ENCODE measurements around the gene ADI1. TPM values are rescaled to one million over a fixed set of nuclear protein-coding genes. Genes with fewer than 3 reads are reported as not detected.
"Not testable (repeated sequence)": the region's sequence is repeated elsewhere in the genome, so short reads cannot be mapped to it uniquely, and the experiment has no call there.

The ADI1 gene
- total RNA-seq, 2 experiments from 2014 or later: 19.2 to 22.1 TPM

GRCh38 chr2:3493615-3494007 lies 25.7 kb downstream of the ADI1 start:
- Histone ChIP-seq H3K4me3 (ENCODE audit: low read depth, low read length, poor library complexity, severe bottlenecking) (no peak overlapping the region), H3K4me1 (ENCODE audit: insufficient read depth, low read length, poor library complexity, severe bottlenecking) (peaks cover 4% of the 10 kb centered on the region), H3K36me3 (ENCODE audit: insufficient read depth, low read length) (peaks cover 19% of the 10 kb centered on the region; the same call in 1 of the 2 replicates), H3K79me2 (ENCODE audit: insufficient read depth, low read depth, low read length) (no peaks in the 10 kb centered on the region), H4K20me1 (ENCODE audit: insufficient read depth, low read length) (no peaks in the 10 kb centered on the region), H3K27ac (ENCODE audit: low read depth, low read length, poor library complexity, severe bottlenecking) (no peak overlapping the region), H3K9me2 (ENCODE audit: insufficient read depth, low read length) (no peaks in the 10 kb centered on the region), H2AFZ (ENCODE audit: low read length) (no peak overlapping the region), H3K9me3 (ENCODE audit: low read length) (no peaks in the 10 kb centered on the region), H3K4me2 (ENCODE audit: low read length) (no peak overlapping the region)
- ChIA-PET CTCF (ENCODE audit: unreplicated experiment) (no interaction called here), POLR2A (interaction anchor here (0.6 to 0.9 kb wide), 2 partner anchors 20 to 149 kb away, joined by 3 to 4 read pairs; no protein-coding TSS in a partner anchor)
- intact Hi-C loops (cut with micrococcal nuclease; ENCODE audit: unreplicated experiment): no loop called here
- BruUV-seq (replicated peaks): no TSS peak
- no peak for TF ChIP-seq EZH2phosphoT487 (IDR thresholded peaks at IDR 0.05; ENCODE audit: borderline replicate concordance, low read depth, low read length)
- no peak for TF ChIP-seq CTCF (conservative IDR thresholded peaks at IDR 0.05; ENCODE audit: low read length)
- no peak for DNase-seq (ENCODE audit: low spot score)

- Histone ChIP-seq H3K79me2 (ENCODE audit: insufficient read depth, low read depth, low read length) (no peaks in the 10 kb centered on the region), H3K4me2 (ENCODE audit: low read length) (no peak overlapping the region), H3K9me3 (ENCODE audit: low read length) (no peaks in the 10 kb centered on the region), H3K9me2 (ENCODE audit: insufficient read depth, low read length) (no peaks in the 10 kb centered on the region), H3K4me3 (ENCODE audit: low read depth, low read length, poor library complexity, severe bottlenecking) (no peak overlapping the region), H4K20me1 (ENCODE audit: insufficient read depth, low read length) (no peaks in the 10 kb centered on the region), H2AFZ (ENCODE audit: low read length) (no peak overlapping the region), H3K27ac (ENCODE audit: low read depth, low read length, poor library complexity, severe bottlenecking) (no peak overlapping the region), H3K36me3 (ENCODE audit: insufficient read depth, low read length) (peaks cover 14% of the 10 kb centered on the region; the same call in 1 of the 2 replicates), H3K4me1 (ENCODE audit: insufficient read depth, low read length, poor library complexity, severe bottlenecking) (peaks cover 4% of the 10 kb centered on the region)
- TF ChIP-seq CTCF (conservative IDR thresholded peaks at IDR 0.05; ENCODE audit: low read length): no peak
- no TSS peak for BruUV-seq (replicated peaks)
- CTCF ChIA-PET (ENCODE audit: unreplicated experiment): no interaction called here
- intact Hi-C loops (cut with micrococcal nuclease; ENCODE audit: unreplicated experiment): no loop called here
- POLR2A ChIA-PET: interaction anchor here (0.9 kb wide), 1 partner anchor 21 kb away, joined by 3 read pairs; no protein-coding TSS in a partner anchor
- no peak for DNase-seq (ENCODE audit: low spot score)
Observed at GRCh38 chr2:3492951-3493614, 26.2 kb downstream of the ADI1 start.

- POLR2A ChIA-PET; H3K9me2 ChIP-seq (ENCODE audit: insufficient read depth, low read length); BruUV-seq (replicated peaks); H4K20me1 ChIP-seq (ENCODE audit: insufficient read depth, low read length); H3K79me2 ChIP-seq (ENCODE audit: insufficient read depth, low read depth, low read length); H2AFZ ChIP-seq (ENCODE audit: low read length); H3K4me3 ChIP-seq (ENCODE audit: low read depth, low read length, poor library complexity, severe bottlenecking); H3K36me3 ChIP-seq (ENCODE audit: insufficient read depth, low read length); DNase-seq (ENCODE audit: low spot score); CTCF ChIA-PET (ENCODE audit: unreplicated experiment); H3K4me1 ChIP-seq (ENCODE audit: insufficient read depth, low read length, poor library complexity, severe bottlenecking); H3K27ac ChIP-seq (ENCODE audit: low read depth, low read length, poor library complexity, severe bottlenecking); H3K4me2 ChIP-seq (ENCODE audit: low read length); intact Hi-C loops (cut with micrococcal nuclease; ENCODE audit: unreplicated experiment); H3K9me3 ChIP-seq (ENCODE audit: low read length): not testable (repeated sequence)
Observed at GRCh38 chr2:3492475-3492787, 26.9 kb downstream of the ADI1 start.
